22Rv1 (cell line): ENCODE data around the gene DNAAF8.

Source experiments
- CTCF ChIP-seq: fragments of 450-650 bp; IDR thresholded peaks from 2 replicates; pipeline ENCODE4 v1.5.1; 2017; ENCODE audit warnings: mild to moderate bottlenecking
- ZFX ChIP-seq: fragments of 450-650 bp; IDR thresholded peaks from 2 replicates; pipeline ENCODE4 v1.6.1; 2017; ENCODE audit warnings: antibody characterized with exemption, borderline replicate concordance

GRCh38 chr16:4792951-4793513 lies 58.7 kb downstream of the DNAAF8 start:
- TF ChIP-seq CTCF (no peak), ZFX (no peak)
